H1 (cell line): Measurements from ENCODE around the gene SCN3A. TPM values are rescaled to one million over a fixed set of nuclear protein-coding genes. Genes with fewer than 3 reads are reported as not detected.

Experiments
- polyA plus RNA-seq, 7 experiments: library from polyadenylated mRNA; depleted of rRNA in 3 of 7; stranded (reverse) in 5 of 7; unstranded in 2 of 7; fragments of >200 nt in 5 of 7; fragments of 200-250 nt in 2 of 7; gene quantifications; 1 replicate in 5 of 7; 2 replicates in 1 of 7; 4 replicates in 1 of 7; pipeline versions ENCODE4 v1.2.1 to v1.2.3, GENCODE V29; 2011 to 2013; ENCODE audit warnings: missing spikeins in 2 of 7, mixed read lengths in 2 of 7
- total RNA-seq: library from RNA; stranded (reverse); fragmentation: NEBNext Ultra II Directional; extraction: Animal tissue kit (Norgen Biotek cat#: 25700); gene quantifications from 2 replicates; pipeline ENCODE4 v1.2.1, GENCODE V29; 2021
- TF ChIP-seq, protein P1 (sequence below), 3 experiments: IDR thresholded peaks; 1 replicate in 2 of 3; 2 replicates in 1 of 3; pipeline versions ENCODE4 v1.5.1 to v1.6.1; 2011; ENCODE audit warnings: low read length in 3 of 3, mild to moderate bottlenecking in 3 of 3, inconsistent platforms in 2 of 3, low read depth in 1 of 3, moderate library complexity in 1 of 3; ENCODE audit not compliant: insufficient read depth in 1 of 3; ENCODE audit errors: control extremely low read depth in 1 of 3

Gene SCN3A
- total and polyA plus RNA-seq, 2 of the 8 experiments (the other 6 are each of a cell fraction or from before 2014, with no cell fraction given): 0.02 TPM; not detected in 1

DNA sequence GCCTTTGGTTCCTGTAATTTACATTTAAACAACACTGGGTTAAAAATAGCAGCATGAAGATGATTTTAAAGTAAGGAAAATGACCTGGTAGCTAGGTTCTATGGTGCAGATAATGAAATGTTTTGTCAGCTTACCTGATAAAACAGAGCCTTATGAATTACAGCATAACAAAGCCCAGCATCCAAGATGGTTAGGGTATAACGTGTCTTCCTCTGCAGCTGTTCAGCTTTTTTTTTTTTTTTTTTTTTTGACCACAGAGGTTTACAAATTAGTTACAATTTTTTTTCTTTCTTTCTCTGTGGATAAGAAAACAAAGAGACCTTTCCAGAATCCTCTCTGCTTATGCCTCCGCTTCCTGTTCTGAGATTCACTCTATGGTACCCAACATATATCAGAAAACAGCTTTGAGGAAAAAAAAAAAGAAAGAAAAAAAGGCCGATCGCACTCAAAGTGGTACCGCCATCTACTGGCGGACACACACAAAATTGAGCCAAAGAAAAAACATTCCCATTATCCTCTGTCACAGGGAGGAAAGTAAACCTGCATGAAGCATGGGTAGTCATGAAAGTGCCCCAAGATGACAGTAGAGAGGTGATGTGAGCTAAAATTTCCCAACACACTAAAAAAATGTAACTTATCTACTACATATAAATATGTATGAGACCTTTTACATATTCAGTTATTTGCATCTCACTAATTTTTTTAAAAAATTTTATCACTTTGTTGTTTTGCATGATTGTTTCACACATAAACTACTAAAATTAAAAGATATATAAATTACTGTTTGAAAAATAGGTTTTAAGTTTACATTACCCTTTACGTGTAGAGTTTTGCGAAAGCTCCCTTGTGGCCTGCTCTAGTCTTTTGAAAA, at the start of gene SCN3A (continued):
- TF ChIP-seq, protein P1, sequence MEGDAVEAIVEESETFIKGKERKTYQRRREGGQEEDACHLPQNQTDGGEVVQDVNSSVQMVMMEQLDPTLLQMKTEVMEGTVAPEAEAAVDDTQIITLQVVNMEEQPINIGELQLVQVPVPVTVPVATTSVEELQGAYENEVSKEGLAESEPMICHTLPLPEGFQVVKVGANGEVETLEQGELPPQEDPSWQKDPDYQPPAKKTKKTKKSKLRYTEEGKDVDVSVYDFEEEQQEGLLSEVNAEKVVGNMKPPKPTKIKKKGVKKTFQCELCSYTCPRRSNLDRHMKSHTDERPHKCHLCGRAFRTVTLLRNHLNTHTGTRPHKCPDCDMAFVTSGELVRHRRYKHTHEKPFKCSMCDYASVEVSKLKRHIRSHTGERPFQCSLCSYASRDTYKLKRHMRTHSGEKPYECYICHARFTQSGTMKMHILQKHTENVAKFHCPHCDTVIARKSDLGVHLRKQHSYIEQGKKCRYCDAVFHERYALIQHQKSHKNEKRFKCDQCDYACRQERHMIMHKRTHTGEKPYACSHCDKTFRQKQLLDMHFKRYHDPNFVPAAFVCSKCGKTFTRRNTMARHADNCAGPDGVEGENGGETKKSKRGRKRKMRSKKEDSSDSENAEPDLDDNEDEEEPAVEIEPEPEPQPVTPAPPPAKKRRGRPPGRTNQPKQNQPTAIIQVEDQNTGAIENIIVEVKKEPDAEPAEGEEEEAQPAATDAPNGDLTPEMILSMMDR (IDR thresholded peaks at IDR 0.05; ENCODE audit: control extremely low read depth in 1 of 3, insufficient read depth in 1 of 3, low read depth in 1 of 3, low read length in 3 of 3): peak in 2 of 3 experiments; percentile 76 to 80; a peak in 3 of 4 replicates
